Hepatic stellate cell (primary cell): ENCODE results near the gene FLRT2.
A peak's percentile ranks its signal among the peaks of the same experiment; 100 is the strongest.

ENCODE experiments used
- DNase-seq: peaks from one replicate; pipeline ENCODE4 v3.0.0; 2011; ENCODE audit warnings: low spot score

FLRT2 gene

DNA sequence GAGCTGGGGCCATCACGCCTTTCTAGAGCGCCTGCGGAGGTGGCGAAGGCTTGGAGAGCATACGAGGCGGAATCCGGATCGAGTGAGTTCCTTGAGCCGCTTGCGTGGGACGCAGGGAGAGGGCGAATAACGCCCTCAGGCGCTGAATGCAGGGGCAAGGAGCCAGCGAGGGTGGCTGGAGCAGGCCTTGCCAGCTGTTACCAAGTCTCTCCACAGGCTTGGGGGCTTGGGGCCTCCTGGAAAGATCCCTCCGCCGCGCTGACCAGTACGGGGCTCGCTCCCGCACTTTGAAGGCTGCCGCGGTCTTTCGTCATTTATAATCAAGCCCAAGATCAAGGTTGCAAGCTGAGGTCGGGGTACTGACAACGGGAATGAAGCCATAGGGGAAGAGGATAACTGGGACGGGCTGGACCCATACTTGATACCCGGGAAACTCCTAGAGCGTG is 1.2 kb downstream of the FLRT2 start:
- DNase-seq: no peak

GRCh38 chr14:85531587-85532373 is 1.8 kb downstream of the FLRT2 start:
- no peak for DNase-seq

GRCh38 chr14:85532374-85533022 is 2.6 kb downstream of the FLRT2 start:
- DNase-seq: no peak

GRCh38 chr14:85533023-85533860 is 3.3 kb downstream of the FLRT2 start:
- no peak for DNase-seq

- DNase-seq: no peak
Observed at GRCh38 chr14:85533861-85534291, 3.9 kb downstream of the FLRT2 start.

DNA sequence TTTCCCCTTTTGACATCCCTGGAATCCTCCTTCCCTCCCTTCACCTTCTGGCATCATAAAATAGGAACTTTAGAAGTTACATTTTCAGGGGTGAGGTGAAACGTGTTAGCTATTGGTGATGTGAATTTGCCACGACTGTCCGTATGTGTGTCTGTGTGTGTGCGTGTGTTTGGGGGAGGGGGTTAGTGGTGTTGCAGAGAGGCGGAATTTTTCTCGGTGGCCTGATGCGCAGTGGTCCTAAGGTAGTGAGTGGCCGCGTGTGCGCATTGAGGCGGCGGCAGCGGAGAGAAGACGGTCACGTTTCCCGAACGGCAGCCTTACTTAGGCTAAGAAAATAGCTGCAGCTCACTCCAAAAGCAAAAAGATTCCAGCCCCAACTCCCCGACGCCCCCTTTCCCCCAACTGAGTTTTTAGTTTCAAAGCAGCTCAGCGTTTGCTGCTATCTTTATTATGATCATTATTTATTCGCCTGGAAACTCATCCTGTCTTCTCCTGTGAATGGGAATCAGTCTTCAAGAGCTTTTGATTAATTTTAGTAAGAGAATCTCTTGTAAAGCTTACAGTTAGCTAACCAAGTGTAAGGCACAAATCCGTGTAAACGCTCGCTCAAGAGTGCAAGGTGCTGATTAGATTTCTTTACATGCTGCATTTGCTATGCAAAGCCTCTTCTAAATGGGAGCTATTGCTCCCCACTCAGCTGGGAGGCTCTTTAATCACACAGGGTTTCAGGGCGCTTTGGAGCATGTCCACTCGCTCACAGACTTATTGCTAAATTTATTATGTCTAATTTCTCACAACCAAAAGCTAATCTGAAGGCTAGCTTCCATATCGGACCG is 4.7 kb downstream of the FLRT2 start:
- no peak for DNase-seq

DNA sequence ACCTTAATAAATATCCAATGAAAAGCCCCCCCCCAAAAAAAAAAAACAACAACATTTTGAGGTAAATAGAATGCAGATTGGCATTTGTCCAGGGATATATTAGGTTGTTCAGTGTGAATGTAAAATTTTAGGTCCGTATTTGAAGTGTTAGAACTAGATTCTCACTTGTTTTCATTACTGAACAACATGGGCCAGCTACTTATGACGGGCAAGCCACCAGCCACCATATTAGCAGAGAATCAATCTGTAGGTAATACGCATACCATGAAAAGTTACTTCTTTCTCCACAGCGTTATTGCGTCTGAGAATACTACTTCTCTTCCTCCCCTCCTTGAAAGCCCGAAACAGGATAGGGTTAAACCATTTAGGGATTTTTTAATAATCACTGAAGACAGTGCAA is 5.4 kb downstream of the FLRT2 start:
- no peak for DNase-seq

DNA sequence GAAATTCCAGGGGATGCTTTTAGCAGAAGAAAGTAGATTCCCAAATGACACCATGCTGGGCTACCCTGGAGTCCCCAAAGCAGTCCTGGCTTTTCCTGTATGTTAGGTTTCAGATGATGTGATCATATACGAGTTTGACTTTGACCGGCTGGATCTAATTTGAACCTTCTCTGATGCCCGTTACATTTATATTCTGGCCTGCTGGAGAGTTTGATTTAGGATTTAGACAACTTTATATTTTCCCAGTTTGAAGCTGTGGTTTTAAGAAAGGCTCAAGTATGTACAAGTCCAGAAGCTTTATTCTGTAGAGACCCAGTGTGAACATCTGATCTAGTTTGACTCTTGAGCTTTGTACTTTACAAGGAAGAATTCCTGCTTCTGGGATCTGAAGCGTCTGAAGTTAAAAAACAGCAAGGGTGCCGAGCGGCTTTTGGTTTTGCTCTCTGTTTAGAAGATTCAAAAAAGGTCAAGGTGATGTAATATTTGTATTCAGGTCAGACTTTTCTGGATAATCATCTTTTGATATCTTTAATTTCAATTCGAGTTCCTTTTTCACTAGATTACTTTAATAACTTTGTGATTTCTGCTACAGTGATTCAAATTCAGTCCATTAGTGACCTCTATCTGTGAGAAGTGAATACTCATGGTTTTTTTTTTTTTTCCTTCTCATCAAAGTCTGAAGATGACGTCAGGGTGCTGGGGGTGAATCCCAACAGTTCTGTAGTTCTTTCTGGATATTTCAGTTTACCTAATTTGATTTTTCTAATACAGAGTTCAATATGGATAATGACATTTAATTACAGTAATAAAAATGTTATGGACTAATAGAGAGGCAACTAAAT is 6.3 kb downstream of the FLRT2 start:
- peak; percentile 68 for DNase-seq

DNA sequence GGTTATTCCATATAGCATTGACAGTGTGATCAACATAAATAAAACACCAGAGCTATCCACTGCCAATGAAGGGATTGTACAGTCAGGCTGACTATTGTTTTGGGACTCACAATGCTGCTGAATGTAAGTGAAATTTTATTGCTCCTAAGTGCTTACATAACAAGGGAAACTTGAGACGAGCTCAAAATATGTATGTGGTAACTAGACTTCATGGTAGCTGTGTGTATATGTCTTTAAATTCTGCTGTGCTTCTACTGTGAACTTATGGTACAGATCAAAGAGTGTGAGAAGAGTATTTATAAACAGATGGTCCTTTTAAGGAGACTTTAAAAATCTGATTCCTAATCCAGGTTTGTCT is 6.9 kb downstream of the FLRT2 start:
- no peak for DNase-seq

GRCh38 chr14:85537526-85537925 is 7.6 kb downstream of the FLRT2 start:
- DNase-seq: no peak

DNA sequence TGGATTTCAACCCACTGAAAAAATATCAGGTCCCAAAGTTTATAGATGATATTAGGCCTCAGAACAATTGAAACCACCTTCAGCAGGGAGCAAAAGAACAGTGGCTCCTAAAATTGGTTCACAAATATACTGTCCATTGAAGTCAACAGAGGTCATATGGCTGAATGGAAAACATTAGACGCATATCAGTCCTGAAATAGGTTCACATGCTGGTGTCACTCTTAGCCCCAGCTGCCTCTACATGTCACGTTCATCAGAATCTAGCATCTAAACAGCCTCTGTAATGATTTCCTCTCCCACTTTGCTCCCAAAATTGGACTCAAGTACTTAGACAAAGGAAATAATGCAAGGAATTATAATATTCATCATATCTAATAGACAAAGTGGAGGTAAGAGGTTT is 8.7 kb downstream of the FLRT2 start:
- no peak for DNase-seq

- DNase-seq: no peak
Observed at GRCh38 chr14:85539510-85539909, 9.6 kb downstream of the FLRT2 start.

GRCh38 chr14:85542623-85543022 is 12.7 kb downstream of the FLRT2 start:
- DNase-seq: no peak

DNA sequence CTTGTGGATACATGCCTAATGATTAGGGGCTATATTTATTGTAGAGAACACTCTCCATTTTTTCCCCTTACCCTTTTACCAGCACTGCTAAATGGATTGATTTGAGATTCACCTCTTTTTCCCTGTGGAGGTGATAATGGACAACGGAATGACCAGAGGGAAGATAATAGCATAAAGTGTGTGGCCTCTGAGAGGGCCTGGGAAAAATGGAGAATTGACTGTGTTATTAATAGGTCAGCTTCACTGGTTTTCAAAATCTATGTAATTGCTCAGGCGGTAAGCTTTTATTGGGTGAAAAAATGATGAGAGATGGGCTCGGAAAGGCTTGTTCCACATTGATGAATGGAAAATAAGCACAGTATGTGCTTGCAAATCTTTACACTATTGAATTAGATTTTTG is 15.8 kb downstream of the FLRT2 start:
- DNase-seq: no peak

DNA sequence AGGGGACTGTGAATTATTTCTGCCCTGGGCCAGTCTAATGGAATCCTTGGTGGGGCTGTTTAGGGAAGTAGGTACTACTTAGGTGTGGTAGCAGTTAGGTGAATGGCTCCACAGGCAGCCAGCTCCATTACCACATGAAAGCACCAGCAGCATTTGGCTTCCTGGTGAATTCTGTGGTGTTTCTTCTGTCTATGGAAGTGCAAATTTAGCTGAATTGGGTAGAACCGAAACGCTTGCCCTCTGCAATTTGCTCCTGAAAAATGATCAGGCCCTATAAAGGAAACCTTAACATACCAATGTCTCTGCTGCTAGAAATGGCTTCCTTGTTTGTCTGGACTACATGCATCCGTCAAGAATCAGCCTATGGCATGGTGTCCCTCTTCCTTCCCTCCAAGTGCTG is 16.4 kb downstream of the FLRT2 start:
- DNase-seq: no peak

DNA sequence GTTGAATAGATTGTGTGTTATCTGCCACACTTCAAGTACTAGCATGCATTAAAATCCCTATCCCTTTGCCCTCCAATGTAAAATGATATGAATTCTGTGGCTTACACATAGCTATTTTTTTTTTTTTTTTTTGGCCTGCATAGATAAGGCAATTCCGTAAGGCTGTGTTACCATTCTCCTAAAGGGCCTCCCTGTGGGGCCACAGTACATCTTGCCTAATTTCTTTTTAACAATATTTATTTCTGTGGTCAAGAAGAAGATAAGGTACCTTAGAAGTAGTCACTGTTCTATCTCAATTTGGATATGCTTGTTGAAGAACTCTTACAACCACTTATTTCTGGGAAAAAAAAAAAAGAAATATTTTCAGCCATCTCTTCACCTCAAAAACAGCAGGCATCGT is 19.8 kb downstream of the FLRT2 start:
- no peak for DNase-seq

DNA sequence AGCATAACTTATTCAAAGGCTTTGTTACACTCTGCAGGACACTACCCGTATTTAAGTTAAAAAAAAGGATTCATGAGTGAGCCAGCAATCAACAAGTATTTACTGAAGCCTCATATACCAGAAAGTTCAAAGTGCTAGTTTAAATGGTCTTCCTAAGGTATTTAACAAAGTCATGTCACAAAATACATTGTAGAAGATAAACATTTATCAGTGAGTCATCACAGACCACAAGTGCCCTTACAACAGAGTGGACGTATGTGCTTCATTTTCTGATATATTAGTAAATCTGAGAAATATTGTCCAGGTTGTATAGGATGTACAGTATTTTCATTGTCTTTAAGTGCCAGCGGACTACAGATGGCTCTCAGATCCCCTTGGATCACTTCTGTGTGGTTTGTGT is 24.2 kb downstream of the FLRT2 start:
- DNase-seq: no peak

DNA sequence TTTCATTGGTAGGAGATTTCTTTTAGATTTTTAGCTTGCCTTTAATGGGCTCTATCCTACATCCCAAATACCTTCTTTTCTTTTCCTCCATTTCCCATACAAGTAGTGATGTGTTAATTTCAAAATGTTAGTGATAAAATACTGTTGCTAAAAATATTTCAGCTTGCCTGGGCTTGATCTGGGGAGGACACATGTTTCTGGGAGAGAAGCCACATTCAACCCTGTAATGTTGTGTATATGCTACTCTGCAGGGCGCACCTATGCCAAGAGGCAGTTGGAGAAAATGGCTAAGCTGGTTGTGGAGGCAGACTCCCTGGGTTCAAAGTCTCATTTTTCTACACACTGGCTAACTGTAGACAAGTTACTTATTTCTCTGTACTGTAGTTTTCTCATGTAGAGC is 26.3 kb downstream of the FLRT2 start:
- DNase-seq: no peak

GRCh38 chr14:85558505-85558904 is 28.6 kb downstream of the FLRT2 start:
- DNase-seq: no peak

- no peak for DNase-seq
Observed at GRCh38 chr14:85562630-85563029, 32.7 kb downstream of the FLRT2 start.
